Vagina (tissue), 2 donors: ENCODE data around the gene SERPINC1. TPM values are rescaled to one million over a fixed set of nuclear protein-coding genes. Genes with fewer than 3 reads are reported as not detected.
"Not testable (repeated sequence)": the region's sequence is repeated elsewhere in the genome, so short reads cannot be mapped to it uniquely, and the experiment has no call there.

Experiments
- DNase-seq, 2 donors: peaks; one replicate each; pipeline ENCODE4 v3.0.0-alpha.2; 2017; ENCODE audit errors: extremely low spot score in 2 of 2
- H3K27ac ChIP-seq: fragments of 200-600 bp; sonication (generic); one replicate; pipeline ENCODE4 v1.5.1; 2019
- H3K27me3 ChIP-seq: fragments of 200-600 bp; sonication (generic); one replicate; pipeline ENCODE4 v1.5.1; 2019
- H3K36me3 ChIP-seq, 2 donors: fragments of 200-600 bp; sonication (generic); one replicate each; pipeline ENCODE4 v1.5.1; 2017 to 2019
- H3K4me1 ChIP-seq: fragments of 200-600 bp; sonication (generic); one replicate; pipeline ENCODE4 v1.5.1; 2019
- H3K4me3 ChIP-seq, 2 donors: fragments of 200-600 bp; sonication (generic); 1 replicate in 1 of 2; 2 replicates in 1 of 2; pipeline ENCODE4 v1.5.1; 2016 to 2019
- H3K9me3 ChIP-seq: fragments of 200-600 bp; sonication (generic); one replicate; pipeline ENCODE4 v1.5.1; 2019
- CTCF ChIP-seq, 3 experiments: fragments of 450-650 bp in 2 of 3; fragments of 200-600 bp in 1 of 3; sonication (generic) in 1 of 3; IDR thresholded peaks; one replicate each; pipeline ENCODE4 v1.5.1; 2017 to 2019; ENCODE audit warnings: antibody characterized with exemption in 3 of 3, mild to moderate bottlenecking in 2 of 3, moderate library complexity in 2 of 3
- POLR2A ChIP-seq, 2 donors: fragments of 450-650 bp; IDR thresholded peaks; one replicate each; pipeline ENCODE4 v1.6.1; 2017; ENCODE audit warnings: antibody characterized with exemption in 2 of 2, mild to moderate bottlenecking in 2 of 2, moderate library complexity in 2 of 2
- POLR2AphosphoS5 ChIP-seq, 2 donors: sonication (generic); formaldehyde crosslinking; IDR thresholded peaks; one replicate each; pipeline ENCODE4 v1.9.0; 2017; ENCODE audit warnings: antibody characterized with exemption in 2 of 2, mild to moderate bottlenecking in 2 of 2, low read depth in 1 of 2; ENCODE audit not compliant: insufficient read depth in 1 of 2
- intact Hi-C: fragments of 100-400 bp; cut with DNase I; formaldehyde crosslinking; loops from one replicate; pipeline ENCODE4 v1.15.1; 2023
- total RNA-seq: library from RNA; depleted of rRNA; stranded (reverse); fragments of >200 nt; gene quantifications from one replicate; pipeline ENCODE4 v1.2.3, GENCODE V29; 2016

Gene SERPINC1
- not detected for total RNA-seq

GRCh38 chr1:173917149-173917548 is at the start of gene SERPINC1:
SERPINC1 (minus strand) TSS chr1:173917327; CDS start chr1:173917259, 68 bp downstream.
- no peak within 1 kb of the TSS for H3K4me3 ChIP-seq
- no peaks in the 10 kb centered on the region for H3K27me3 ChIP-seq
- no peaks in the 10 kb centered on the region for H3K4me1 ChIP-seq
- no peak for TF ChIP-seq CTCF (IDR thresholded peaks at IDR 0.05)
- no peak for TF ChIP-seq POLR2AphosphoS5 (IDR thresholded peaks at IDR 0.05; ENCODE audit: insufficient read depth in 1 of 2, low read depth in 1 of 2)
- no peak for TF ChIP-seq POLR2A (IDR thresholded peaks at IDR 0.05)
- H3K27ac ChIP-seq = no peak within 1 kb of the TSS
- no peaks in the 10 kb centered on the region for H3K9me3 ChIP-seq
- no peak for DNase-seq
- no peaks in the 10 kb centered on the region for H3K36me3 ChIP-seq
- intact Hi-C loops = no loop called here

GRCh38 chr1:173965896-173966295 is 48.8 kb upstream of the SERPINC1 start:
- H3K27me3 ChIP-seq, H3K9me3 ChIP-seq, H3K27ac ChIP-seq, H3K4me3 ChIP-seq, H3K4me1 ChIP-seq, intact Hi-C loops, DNase-seq: not testable (repeated sequence)
- peaks cover 0 to 79% of the 10 kb centered on the region in 2 donors for H3K36me3 ChIP-seq

GRCh38 chr1:173963477-173963876 is 46.4 kb upstream of the SERPINC1 start:
- Histone ChIP-seq H3K4me3 (no peak overlapping the region), H3K27ac (no peak overlapping the region), H3K4me1 (no peaks in the 10 kb centered on the region), H3K9me3 (no peaks in the 10 kb centered on the region), H3K27me3 (no peaks in the 10 kb centered on the region), H3K36me3 (peaks cover 0 to 73% of the 10 kb centered on the region in 2 donors)
- no peak for DNase-seq
- TF ChIP-seq POLR2AphosphoS5 (IDR thresholded peaks at IDR 0.05; ENCODE audit: insufficient read depth in 1 of 2, low read depth in 1 of 2) (no peak), CTCF (IDR thresholded peaks at IDR 0.05) (no peak), POLR2A (IDR thresholded peaks at IDR 0.05) (no peak)
- intact Hi-C loops = no loop called here

GRCh38 chr1:173960625-173961024 is 43.5 kb upstream of the SERPINC1 start:
- no peaks in the 10 kb centered on the region for H3K9me3 ChIP-seq
- no peak overlapping the region for H3K27ac ChIP-seq
- peaks cover 0 to 73% of the 10 kb centered on the region in 2 donors for H3K36me3 ChIP-seq
- TF ChIP-seq CTCF (IDR thresholded peaks at IDR 0.05) = no peak
- TF ChIP-seq POLR2AphosphoS5 (IDR thresholded peaks at IDR 0.05; ENCODE audit: insufficient read depth in 1 of 2, low read depth in 1 of 2) = no peak
- TF ChIP-seq POLR2A (IDR thresholded peaks at IDR 0.05) = no peak
- intact Hi-C loops = no loop called here
- H3K4me3 ChIP-seq = no peak overlapping the region
- no peaks in the 10 kb centered on the region for H3K4me1 ChIP-seq
- no peaks in the 10 kb centered on the region for H3K27me3 ChIP-seq
- no peak for DNase-seq

- Histone ChIP-seq H3K36me3 (peaks cover 6 to 45% of the 10 kb centered on the region in 2 donors), H3K27me3 (no peaks in the 10 kb centered on the region), H3K4me3 (no peak overlapping the region), H3K4me1 (no peaks in the 10 kb centered on the region), H3K27ac (no peak overlapping the region), H3K9me3 (no peaks in the 10 kb centered on the region)
- intact Hi-C loops = no loop called here
- DNase-seq = no peak
- TF ChIP-seq CTCF (IDR thresholded peaks at IDR 0.05) = no peak
- TF ChIP-seq POLR2A (IDR thresholded peaks at IDR 0.05) = no peak
- no peak for TF ChIP-seq POLR2AphosphoS5 (IDR thresholded peaks at IDR 0.05; ENCODE audit: insufficient read depth in 1 of 2, low read depth in 1 of 2)
These were observed 37.1 kb upstream of the SERPINC1 start for GRCh38 chr1:173954179-173954578.
